Amygdala (tissue), 56 donors: ENCODE results near the gene ACTR8.

Experiments used
- DNase-seq, 56 donors: peaks; one replicate each; lab custom pipeline; 2025; lab: John Stamatoyannopoulos, UW

ACTR8 gene

DNA sequence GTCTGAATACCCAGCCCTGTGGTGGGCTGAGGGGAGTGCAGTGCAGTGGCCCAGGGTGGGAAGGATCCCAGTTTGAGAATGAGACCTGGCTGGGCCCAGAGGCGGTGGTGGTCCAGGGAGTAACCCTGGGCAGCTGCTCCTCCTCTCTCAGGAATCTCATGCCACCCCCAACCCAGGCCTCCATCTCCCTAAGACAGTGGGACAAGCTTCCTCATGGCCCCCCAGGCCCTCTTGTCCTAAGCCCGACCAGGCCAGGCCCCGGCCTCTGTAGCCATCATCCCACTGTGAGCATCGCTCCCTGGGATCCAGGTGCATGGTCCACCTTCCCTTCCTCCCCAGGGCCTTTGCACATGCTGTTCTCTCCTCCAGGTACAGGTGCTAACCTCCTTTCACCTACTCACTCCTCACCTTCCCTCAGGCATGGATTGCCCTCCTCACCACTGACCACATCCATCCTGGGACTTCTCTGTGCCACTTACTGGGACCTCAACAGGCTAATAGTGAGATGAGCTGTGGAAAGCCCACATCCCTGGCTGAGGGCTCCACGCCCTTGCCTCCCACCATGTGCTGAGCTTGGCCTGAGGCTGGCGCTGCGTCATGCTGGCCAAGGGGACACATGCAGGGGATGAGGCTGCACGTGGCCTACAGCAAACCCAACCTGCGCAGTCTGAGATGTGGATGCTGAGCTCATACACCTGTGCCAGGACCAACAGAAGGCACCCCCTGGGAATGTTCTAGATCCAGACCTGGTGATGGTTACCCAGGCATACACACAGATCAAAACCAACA is 45.7 kb downstream of the ACTR8 start:
- DNase-seq = no peak

DNA sequence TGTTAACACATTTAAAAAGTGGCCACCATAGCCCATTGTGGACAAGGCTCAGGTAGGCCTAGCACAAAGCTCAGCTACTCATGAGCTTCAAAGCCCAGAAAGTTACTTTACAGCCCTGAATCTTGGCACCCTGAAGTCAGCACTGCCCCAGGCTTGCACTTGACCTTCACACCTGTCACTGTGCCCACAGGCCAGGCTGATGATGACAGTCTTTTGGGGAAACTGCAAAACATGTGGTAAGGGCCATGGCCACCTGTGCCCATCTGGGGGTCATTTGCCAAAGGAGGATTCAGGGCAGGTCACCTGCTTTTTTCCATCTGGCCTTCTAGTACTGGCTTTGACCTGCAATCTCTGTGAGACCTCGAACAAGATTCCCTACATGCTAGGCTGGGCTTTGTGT is 46.7 kb downstream of the ACTR8 start:
- DNase-seq = no peak

DNA sequence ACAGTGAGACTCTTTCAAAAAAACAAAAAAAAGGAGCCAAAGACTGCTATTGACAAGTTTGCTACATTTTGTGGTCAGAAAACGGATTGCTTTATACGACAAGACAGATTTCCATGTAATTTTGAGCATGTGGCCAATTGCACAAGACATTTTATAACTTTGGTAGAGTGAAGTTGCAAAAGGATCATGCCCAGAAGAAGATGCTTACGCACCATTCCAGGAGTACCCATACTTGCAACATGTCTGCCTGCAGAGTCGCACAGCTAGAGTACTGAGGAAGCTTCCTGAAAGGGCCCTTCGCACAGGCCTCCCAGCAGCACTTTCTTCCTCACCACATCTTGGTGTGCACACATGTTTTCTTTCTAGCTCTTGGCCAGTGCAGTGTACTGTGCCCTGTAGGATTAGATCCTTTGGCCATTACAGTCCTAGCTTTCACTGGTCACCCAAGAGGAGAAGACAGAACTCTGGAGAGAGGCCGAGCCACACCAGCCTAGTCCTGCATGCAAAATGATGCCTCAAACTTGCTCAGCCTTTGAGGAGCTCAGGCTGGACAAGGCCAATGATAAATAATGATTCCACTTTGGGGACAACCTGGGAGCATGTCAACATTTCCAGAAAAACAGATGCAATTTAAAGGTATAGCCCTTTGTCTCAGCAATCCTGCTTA is 47.4 kb downstream of the ACTR8 start:
- DNase-seq = no peak

DNA sequence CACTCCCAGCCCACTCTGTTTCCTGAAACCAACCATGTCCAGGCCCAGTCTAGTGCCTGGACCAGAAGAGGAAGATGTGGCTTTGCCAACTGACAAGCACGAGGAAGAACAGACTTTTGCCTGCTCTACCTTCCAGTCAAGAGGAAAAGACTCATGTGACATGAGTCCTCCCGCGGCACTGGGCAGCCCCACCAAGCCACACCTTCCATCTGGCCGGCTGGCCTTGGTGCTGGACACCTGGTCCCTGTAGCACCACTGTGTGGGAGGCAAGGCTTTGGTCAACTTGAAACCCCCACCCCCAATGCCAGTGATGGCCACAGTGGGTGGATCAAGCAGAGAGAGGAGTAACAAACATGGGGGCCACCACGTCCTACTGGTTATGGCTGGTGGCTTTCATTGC is 48.3 kb downstream of the ACTR8 start:
- DNase-seq = no peak

- no peak for DNase-seq
These were observed 48.8 kb downstream of the ACTR8 start for GRCh38 chr3:53833053-53833645.

- no peak for DNase-seq
These were observed 51.0 kb downstream of the ACTR8 start for GRCh38 chr3:53830944-53831343.

- no peak for DNase-seq
These were observed 52.3 kb downstream of the ACTR8 start for GRCh38 chr3:53829605-53830004.

DNA sequence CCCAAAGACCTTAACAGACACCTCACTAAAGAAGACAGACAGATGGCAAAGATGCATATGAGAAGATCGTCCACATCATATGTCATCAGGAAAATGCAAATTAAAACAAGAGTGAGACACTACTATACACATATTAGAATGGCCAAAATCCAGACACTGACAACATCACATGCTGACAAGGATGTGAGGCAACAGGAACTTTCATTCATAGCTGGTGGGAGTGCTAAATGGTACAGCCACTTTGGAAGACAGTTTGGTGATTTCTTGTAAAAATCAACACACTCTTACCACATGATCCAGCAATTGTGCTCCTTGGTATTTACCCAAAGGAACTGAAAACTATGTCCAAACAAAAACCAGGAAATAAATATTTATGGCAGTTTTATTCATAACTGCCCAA is 53.4 kb downstream of the ACTR8 start:
- DNase-seq = no peak

- DNase-seq = no peak
These were observed 55.9 kb downstream of the ACTR8 start for GRCh38 chr3:53826048-53826447.

- DNase-seq = no peak
These were observed 57.2 kb downstream of the ACTR8 start for GRCh38 chr3:53824795-53825194.

DNA sequence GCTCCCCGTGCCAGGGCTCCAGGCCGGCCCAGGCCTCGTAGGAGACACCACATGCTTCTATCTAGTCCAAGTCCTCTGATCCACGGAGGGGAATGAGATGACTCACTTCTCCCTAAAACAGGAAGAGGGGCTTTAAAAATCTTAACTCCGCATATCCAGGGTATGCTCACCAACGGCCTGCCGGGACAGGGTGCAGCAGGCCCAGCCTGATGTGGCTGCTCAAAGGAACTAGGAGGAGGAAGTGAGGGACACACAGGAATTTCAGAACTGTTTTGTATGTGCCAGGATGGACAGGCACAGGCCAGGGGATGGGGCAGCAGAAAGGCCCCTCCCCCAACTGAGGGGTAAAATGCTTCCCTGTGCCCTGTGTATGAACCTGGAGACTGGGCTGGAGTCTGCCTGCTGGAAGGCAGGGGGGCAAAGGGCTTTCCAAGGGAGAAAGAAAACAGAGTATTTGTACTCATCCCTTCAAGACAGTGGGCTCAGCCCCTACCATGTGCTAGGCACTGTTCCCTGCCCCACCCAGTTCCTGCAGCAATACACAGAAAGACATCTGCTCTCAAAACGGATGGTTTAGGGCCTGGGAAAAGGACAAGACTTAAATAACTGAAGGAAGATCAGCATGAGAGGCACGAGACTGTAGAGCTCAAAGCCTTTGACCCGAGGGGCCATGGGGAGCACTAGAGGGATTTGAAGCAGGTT is 57.8 kb downstream of the ACTR8 start:
- DNase-seq = no peak

DNA sequence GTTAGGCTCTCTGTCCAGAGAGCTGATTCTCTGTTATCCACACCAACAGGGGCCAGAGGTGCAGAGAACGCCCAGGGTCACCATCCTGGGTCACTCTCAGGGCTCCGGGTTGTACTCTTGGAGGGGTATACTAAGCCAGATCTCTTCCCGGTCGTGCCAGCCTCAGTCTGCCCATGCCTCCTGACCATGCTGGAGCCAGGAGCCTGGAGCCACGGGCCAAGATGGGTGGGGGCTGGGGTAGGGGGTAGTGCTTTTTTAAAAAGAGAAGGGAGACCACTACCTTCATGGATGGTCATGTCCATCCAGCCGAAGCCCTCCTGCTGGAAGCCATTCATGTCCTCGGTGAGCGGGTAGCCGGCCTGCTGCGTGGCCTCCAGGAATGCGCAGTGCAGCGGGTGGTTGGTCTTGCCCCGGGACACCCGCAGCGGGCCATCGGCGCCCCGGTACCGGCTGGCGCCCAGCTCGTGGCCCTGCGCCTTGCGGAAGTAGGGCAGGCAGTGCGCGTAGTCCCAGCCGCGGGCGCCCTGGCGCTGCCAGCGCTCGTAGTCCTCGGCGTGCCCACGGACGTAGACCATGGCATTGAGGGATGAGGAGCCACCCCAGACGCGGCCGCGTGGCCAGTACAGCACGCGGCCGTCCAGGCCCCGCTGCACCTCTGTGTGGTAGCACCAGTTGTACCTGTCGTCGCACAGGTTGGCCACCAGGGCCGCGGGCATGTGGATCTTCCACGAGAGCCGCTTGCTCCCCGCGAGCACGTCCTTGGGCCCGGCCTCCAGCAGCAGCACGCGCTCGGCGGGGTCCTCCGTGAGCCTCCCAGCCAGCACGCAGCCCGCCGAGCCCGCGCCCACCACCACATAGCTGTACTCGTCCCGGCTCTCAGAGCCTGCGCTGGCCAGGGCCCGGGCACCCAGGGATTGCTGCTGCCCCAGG is 58.7 kb downstream of the ACTR8 start:
- no peak for DNase-seq

DNA sequence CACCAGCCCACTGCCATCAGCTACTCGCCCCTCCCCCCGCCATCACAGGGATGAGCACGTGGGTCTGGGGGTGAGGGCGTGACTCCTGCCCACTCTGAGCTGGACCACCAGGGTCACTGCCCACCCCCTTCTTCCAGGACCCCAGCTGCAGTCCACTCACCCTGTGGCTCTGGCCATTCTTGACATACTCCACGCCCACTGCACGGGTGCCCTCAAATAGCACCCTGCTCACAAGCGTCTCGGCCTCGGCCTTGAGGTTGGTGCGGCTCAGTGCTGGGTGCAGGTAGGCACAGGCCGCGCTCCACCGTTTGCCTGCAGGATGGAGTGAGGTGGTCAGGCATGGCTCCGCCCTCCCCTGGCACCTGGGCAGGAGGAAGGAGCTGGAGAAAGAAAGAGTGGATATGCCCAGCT is 59.6 kb downstream of the ACTR8 start:
- DNase-seq = peak in 1 of 56 donors; percentile 20

DNA sequence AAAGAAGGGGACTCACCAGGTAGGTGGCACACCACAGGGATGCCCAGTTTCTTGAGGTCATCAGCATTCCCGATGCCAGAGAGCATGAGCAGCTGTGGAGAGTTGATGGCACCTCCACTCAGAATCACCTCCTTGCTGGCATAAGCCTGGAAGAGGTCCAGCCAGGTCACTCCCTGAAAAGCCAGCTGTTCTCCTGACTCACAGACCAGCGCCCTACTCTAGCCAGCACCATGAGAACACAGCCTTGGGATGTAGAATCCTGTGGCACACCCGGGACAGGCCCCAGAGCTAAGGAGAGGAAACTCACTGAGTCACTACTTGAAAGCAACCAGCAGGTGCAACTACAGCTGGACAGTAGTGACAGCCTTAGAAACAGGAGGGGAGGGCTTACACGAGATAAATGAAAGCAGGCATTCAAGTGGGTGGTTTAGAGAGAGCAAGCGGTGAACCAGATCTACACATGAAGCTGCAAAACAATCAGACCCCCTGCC is 60.3 kb downstream of the ACTR8 start:
- no peak for DNase-seq

- no peak for DNase-seq
These were observed 61.0 kb downstream of the ACTR8 start for GRCh38 chr3:53820756-53821580.

GRCh38 chr3:53820084-53820483 is 61.9 kb downstream of the ACTR8 start:
- DNase-seq = no peak

GRCh38 chr3:53819163-53819868 is 62.6 kb downstream of the ACTR8 start:
- no peak for DNase-seq
